Parathyroid adenoma (tissue), 2 donors: ENCODE results near the gene BSPRY.
A peak's percentile ranks its signal among the peaks of the same experiment; 100 is the strongest.

Experiments used
- H2AFZ ChIP-seq: fragments of 300-600 bp; sonication (generic); one replicate; pipeline ENCODE4 v1.7.0; 2017; ENCODE audit warnings: antibody characterized with exemption, mild to moderate bottlenecking
- H3K27ac ChIP-seq: fragments of 300-600 bp; sonication (generic); one replicate; pipeline ENCODE4 v1.7.0; 2017
- H3K27me3 ChIP-seq: fragments of 300-600 bp; sonication (generic); one replicate; pipeline ENCODE4 v1.7.0; 2017; ENCODE audit warnings: low read length; ENCODE audit not compliant: control insufficient read depth, insufficient read depth
- H3K36me3 ChIP-seq: fragments of 300-600 bp; sonication (generic); one replicate; pipeline ENCODE4 v1.7.0; 2017; ENCODE audit warnings: low read length; ENCODE audit not compliant: control insufficient read depth, insufficient read depth
- H3K4me1 ChIP-seq: fragments of 300-600 bp; sonication (generic); one replicate; pipeline ENCODE4 v1.7.0; 2017; ENCODE audit warnings: control low read depth
- H3K4me2 ChIP-seq: fragments of 300-600 bp; sonication (generic); one replicate; pipeline ENCODE4 v1.7.0; 2017; ENCODE audit warnings: low read length
- H3K4me3 ChIP-seq: fragments of 300-600 bp; sonication (generic); one replicate; pipeline ENCODE4 v1.7.0; 2017; ENCODE audit warnings: low read depth, low read length
- H3K79me2 ChIP-seq: fragments of 300-600 bp; sonication (generic); one replicate; pipeline ENCODE4 v1.7.0; 2017; ENCODE audit warnings: control low read depth
- H3K9ac ChIP-seq: fragments of 300-600 bp; sonication (generic); one replicate; pipeline ENCODE4 v1.7.0; 2017; ENCODE audit warnings: mild to moderate bottlenecking
- H3K9me3 ChIP-seq: fragments of 300-600 bp; sonication (generic); one replicate; pipeline ENCODE4 v1.7.0; 2017; ENCODE audit warnings: low read length; ENCODE audit not compliant: control insufficient read depth
- CTCF ChIP-seq: fragments of 300-600 bp; sonication (generic); IDR thresholded peaks from one replicate; pipeline ENCODE4 v1.7.0; 2017; ENCODE audit warnings: antibody characterized with exemption, mild to moderate bottlenecking
- donor health status: primary hyperparathyroidism.

Gene BSPRY

GRCh38 chr9:113410207-113410864, 61.0 kb downstream of the BSPRY start, which contains the start of the genes C9orf43 and POLE3:
C9orf43 (plus strand) TSS chr9:113410747; CDS start chr9:113413494, 2,747 bp downstream.
POLE3 (minus strand) TSS chr9:113410675; CDS start chr9:113410293, 382 bp downstream.
- no peaks in the 10 kb centered on the region for H3K36me3 ChIP-seq
- no peaks in the 10 kb centered on the region for H3K79me2 ChIP-seq
- H3K4me1 ChIP-seq, result peaks cover 6% of the 10 kb centered on the region
- H3K4me2 ChIP-seq, result peak within 1 kb of the TSS; percentile 89
- no peaks in the 10 kb centered on the region for H3K9me3 ChIP-seq
- H3K4me3 ChIP-seq, result peak within 1 kb of the TSS; percentile 99
- H3K27ac ChIP-seq, result peak within 1 kb of the TSS; percentile 97
- H2AFZ ChIP-seq, result peak within 1 kb of the TSS; percentile 93
- H3K27me3 ChIP-seq, result no peaks in the 10 kb centered on the region
- peak within 1 kb of the TSS; percentile 67 for H3K9ac ChIP-seq
- no peak for TF ChIP-seq CTCF

- H2AFZ ChIP-seq, result no peak overlapping the region
- no peaks in the 10 kb centered on the region for H3K27me3 ChIP-seq
- H3K4me1 ChIP-seq, result no peaks in the 10 kb centered on the region
- H3K9me3 ChIP-seq, result no peaks in the 10 kb centered on the region
- H3K27ac ChIP-seq, result no peak overlapping the region
- H3K4me3 ChIP-seq, result no peak overlapping the region
- H3K79me2 ChIP-seq, result no peaks in the 10 kb centered on the region
- no peaks in the 10 kb centered on the region for H3K36me3 ChIP-seq
- no peak overlapping the region for H3K4me2 ChIP-seq
- no peak overlapping the region for H3K9ac ChIP-seq
- no peak for TF ChIP-seq CTCF
These were observed 66.9 kb downstream of the BSPRY start for GRCh38 chr9:113416149-113416721.

- H3K79me2 ChIP-seq, result no peaks in the 10 kb centered on the region
- no peak overlapping the region for H3K4me2 ChIP-seq
- no peak overlapping the region for H3K4me3 ChIP-seq
- H3K27me3 ChIP-seq, result no peaks in the 10 kb centered on the region
- no peaks in the 10 kb centered on the region for H3K4me1 ChIP-seq
- no peaks in the 10 kb centered on the region for H3K9me3 ChIP-seq
- no peak overlapping the region for H3K27ac ChIP-seq
- no peak for TF ChIP-seq CTCF
- H3K36me3 ChIP-seq, result no peaks in the 10 kb centered on the region
- no peak overlapping the region for H3K9ac ChIP-seq
- H2AFZ ChIP-seq, result no peak overlapping the region
These were observed 68.0 kb downstream of the BSPRY start for GRCh38 chr9:113417370-113417769.
